ENCODE data around the gene C2orf81.

C2orf81 gene

DNA sequence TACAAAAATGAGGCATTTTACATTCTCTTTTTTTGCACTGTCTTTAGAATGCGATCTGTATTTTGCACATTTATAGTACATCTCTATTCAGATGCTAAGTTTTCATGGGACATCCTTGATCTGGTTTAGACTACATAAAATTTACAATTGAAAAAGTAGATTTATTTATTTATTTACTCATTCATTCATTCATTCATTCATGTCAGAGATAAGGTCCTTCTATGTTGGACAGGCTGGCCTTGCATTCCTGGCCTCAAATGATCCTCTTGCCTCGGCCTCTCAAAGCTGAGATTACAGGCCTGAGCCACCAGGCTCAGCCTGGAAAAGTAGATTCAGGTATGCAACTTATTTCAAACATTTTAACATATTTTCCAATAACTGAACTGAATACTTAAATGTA is 25.3 kb downstream of the C2orf81 start:
- H3K36me3 ChIP-seq: no peaks in the 10 kb centered on the region
- H3K4me1 ChIP-seq: no peaks in the 10 kb centered on the region
- H3K27me3 ChIP-seq: no peaks in the 10 kb centered on the region
- DNase-seq: no peak
- no peak overlapping the region for H3K4me3 ChIP-seq (ENCODE audit: low read depth, low read length)
- H3K9me3 ChIP-seq: no peaks in the 10 kb centered on the region
- no peak for TF ChIP-seq CTCF (IDR thresholded peaks at IDR 0.05; ENCODE audit: low read depth, low read length)

DNA sequence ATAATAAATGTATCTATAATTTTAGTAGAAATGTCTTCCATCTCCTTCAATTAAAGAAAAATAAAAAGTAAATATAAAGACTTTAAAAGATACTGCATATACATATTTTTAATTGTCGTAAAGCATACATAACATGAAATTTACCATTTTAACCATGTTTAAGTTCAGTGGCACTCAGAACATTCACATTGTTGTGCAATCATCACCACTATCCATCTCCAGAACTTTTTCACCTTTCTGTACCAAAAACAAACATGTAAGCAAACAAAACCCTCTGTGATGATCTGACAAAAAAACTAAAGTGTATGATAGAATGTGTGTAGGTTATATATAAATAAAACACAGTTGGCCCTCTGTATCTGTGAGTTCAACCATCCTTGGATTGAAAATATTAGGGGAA is 27.9 kb downstream of the C2orf81 start:
- no peak overlapping the region for H3K4me3 ChIP-seq (ENCODE audit: low read depth, low read length)
- DNase-seq: no peak
- no peaks in the 10 kb centered on the region for H3K9me3 ChIP-seq
- no peaks in the 10 kb centered on the region for H3K36me3 ChIP-seq
- TF ChIP-seq CTCF (IDR thresholded peaks at IDR 0.05; ENCODE audit: low read depth, low read length): no peak
- no peaks in the 10 kb centered on the region for H3K4me1 ChIP-seq
- no peaks in the 10 kb centered on the region for H3K27me3 ChIP-seq

DNA sequence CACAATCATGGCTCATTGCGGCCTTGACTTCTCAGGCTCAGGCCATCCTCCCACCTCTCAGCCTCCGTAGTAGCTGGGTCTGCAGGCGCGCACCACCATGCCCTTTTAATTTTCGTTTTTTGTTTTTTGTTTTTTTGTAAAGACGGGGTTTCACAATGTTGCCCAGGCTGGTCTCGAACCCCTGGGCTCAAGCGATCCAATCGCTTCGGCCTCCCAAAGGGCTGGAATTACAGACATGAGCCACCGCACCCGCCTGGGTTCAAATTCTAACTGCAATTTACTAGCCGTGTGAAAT is 29.0 kb downstream of the C2orf81 start:
- Histone ChIP-seq H3K27me3 (no peaks in the 10 kb centered on the region), H3K4me1 (no peaks in the 10 kb centered on the region), H3K9me3 (no peaks in the 10 kb centered on the region), H3K4me3 (ENCODE audit: low read depth, low read length) (peak overlapping the region; percentile 91), H3K36me3 (no peaks in the 10 kb centered on the region)
- TF ChIP-seq CTCF (IDR thresholded peaks at IDR 0.05; ENCODE audit: low read depth, low read length): no peak
- DNase-seq: no peak

GRCh38 chr2:74391580-74392448 is 29.6 kb downstream of the C2orf81 start:
- peak; percentile 79 for DNase-seq
- Histone ChIP-seq H3K4me1 (no peaks in the 10 kb centered on the region), H3K4me3 (ENCODE audit: low read depth, low read length) (peak overlapping the region; percentile 91), H3K36me3 (no peaks in the 10 kb centered on the region), H3K27me3 (no peaks in the 10 kb centered on the region), H3K9me3 (no peaks in the 10 kb centered on the region)
- peak; percentile 82 for TF ChIP-seq CTCF (IDR thresholded peaks at IDR 0.05; ENCODE audit: low read depth, low read length)

DNA sequence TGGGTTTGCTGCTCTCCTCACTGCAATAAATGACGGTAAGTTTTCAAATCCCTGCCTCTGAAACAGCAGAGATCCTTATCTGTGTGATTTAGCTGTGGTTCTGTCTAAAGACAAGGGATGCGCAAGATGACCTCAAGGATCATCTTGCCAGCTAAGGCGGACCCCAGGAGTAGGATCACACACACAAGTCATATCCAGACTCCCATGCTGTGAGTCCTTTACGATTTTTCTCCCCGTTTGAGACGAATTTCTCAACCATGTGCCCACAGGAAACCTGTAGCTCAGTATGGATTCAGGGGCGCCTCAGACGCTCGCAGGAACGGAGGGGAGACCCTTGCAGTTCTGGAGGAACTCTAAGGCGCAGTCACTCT is 30.2 kb downstream of the C2orf81 start:
- TF ChIP-seq CTCF (IDR thresholded peaks at IDR 0.05; ENCODE audit: low read depth, low read length): no peak
- DNase-seq: no peak
- Histone ChIP-seq H3K4me1 (no peaks in the 10 kb centered on the region), H3K36me3 (no peaks in the 10 kb centered on the region), H3K27me3 (no peaks in the 10 kb centered on the region), H3K9me3 (no peaks in the 10 kb centered on the region), H3K4me3 (ENCODE audit: low read depth, low read length) (peak overlapping the region; percentile 91)

- no peaks in the 10 kb centered on the region for H3K36me3 ChIP-seq
- no peaks in the 10 kb centered on the region for H3K4me1 ChIP-seq
- no peaks in the 10 kb centered on the region for H3K9me3 ChIP-seq
- no peak for TF ChIP-seq CTCF (IDR thresholded peaks at IDR 0.05; ENCODE audit: low read depth, low read length)
- H3K4me3 ChIP-seq (ENCODE audit: low read depth, low read length): peak overlapping the region; percentile 91
- DNase-seq: no peak
- H3K27me3 ChIP-seq: no peaks in the 10 kb centered on the region
Measured at GRCh38 chr2:74390606-74391005, 30.8 kb downstream of the C2orf81 start.
